HUES48 (cell line): ENCODE measurements around the gene KRT34.

Experiments
- H3K27ac ChIP-seq: one replicate; pipeline ENCODE4 v1.7.0; 2013; ENCODE audit warnings: low read depth, low read length, inconsistent platforms
- H3K27me3 ChIP-seq: 2 replicates; pipeline ENCODE4 v1.6.1; 2013; ENCODE audit warnings: mild to moderate bottlenecking, low read length; ENCODE audit not compliant: control insufficient read depth, insufficient read depth
- H3K36me3 ChIP-seq: 2 replicates; pipeline ENCODE4 v1.6.1; 2013; ENCODE audit warnings: low read length; ENCODE audit not compliant: control insufficient read depth, insufficient read depth
- H3K4me1 ChIP-seq: 2 replicates; pipeline ENCODE4 v1.6.1; 2013; ENCODE audit warnings: mild to moderate bottlenecking, low read length; ENCODE audit not compliant: control insufficient read depth, insufficient read depth
- H3K4me3 ChIP-seq: 2 replicates; pipeline ENCODE4 v1.5.1; 2013; ENCODE audit warnings: mild to moderate bottlenecking, low read depth, low read length
- H3K9ac ChIP-seq: 2 replicates; pipeline ENCODE4 v1.6.1; 2013; ENCODE audit warnings: mild to moderate bottlenecking, low read depth, low read length, moderate library complexity
- H3K9me3 ChIP-seq: 2 replicates; pipeline ENCODE4 v1.6.1; 2013; ENCODE audit warnings: low read length; ENCODE audit not compliant: control insufficient read depth, insufficient read depth

KRT34 gene

DNA sequence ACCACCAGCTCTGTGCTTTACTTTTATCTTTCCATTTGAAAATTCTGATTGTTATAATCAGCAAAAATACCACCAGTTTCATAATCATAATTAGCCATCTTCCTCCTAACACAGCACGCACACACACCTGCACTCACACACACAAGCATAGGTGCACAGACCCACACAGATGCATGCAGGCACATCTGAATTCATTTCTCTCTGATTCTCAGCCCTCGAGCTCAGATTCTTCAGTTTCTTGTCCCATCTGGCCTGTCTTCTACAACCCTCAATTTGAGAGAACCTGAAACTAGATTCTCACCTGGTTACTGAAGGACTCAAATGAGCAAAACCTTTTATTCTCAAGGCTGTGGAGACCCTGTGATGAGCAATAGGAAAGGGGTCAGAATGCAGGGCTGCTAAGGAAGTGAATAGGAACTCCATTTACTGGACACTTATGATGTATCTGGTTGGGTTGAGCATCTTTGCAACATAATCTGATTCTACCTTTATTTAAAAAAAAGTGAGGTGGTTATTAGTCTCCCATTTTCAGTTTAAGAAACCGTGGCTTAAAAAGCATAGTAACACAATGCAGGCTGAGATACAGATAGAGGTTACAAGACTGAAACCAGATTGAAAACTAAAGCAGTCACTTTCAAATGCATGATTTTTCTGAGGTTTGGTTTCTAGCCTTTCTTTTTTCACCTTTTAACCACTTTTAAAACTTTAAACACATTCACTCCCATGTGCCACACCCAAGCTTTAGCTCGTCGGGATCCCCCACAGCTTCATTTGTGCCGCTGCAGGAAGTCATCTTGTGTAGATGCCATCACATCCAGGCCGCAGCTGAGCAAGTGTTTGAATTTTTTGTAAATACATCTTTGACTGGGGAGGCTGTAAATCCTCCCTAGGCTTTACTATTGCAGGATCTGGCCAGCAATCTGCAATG, 40.9 kb downstream of the KRT34 start:
- H3K9ac ChIP-seq = no peak overlapping the region
- peaks cover 3% of the 10 kb centered on the region for H3K9me3 ChIP-seq
- H3K27me3 ChIP-seq = no peaks in the 10 kb centered on the region
- H3K4me3 ChIP-seq = no peak overlapping the region
- H3K4me1 ChIP-seq = no peaks in the 10 kb centered on the region
- H3K27ac ChIP-seq = no peak overlapping the region
- no peaks in the 10 kb centered on the region for H3K36me3 ChIP-seq

DNA sequence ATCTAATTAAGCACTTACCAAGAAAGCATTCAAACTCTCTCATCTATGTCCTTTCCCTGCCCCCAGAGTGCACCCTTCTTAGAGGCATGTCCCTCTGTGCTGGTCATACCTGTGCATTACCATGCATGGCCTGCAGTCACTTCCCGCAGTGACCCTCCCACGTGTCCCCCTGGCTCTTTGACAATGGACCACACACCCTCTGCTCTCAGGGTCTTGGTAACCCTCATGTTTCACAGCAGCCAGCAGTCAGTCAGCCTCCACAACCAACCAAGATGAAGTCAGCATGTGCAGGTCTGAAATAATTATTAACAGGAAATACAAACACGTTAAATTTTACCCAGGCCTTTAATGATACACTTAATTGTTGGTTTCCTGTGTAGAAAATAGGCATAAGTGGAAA, 41.6 kb downstream of the KRT34 start:
- no peaks in the 10 kb centered on the region for H3K4me1 ChIP-seq
- H3K27me3 ChIP-seq = no peaks in the 10 kb centered on the region
- peaks cover 3% of the 10 kb centered on the region for H3K9me3 ChIP-seq
- no peaks in the 10 kb centered on the region for H3K36me3 ChIP-seq
- no peak overlapping the region for H3K9ac ChIP-seq
- H3K4me3 ChIP-seq = no peak overlapping the region
- H3K27ac ChIP-seq = no peak overlapping the region

- Histone ChIP-seq H3K9ac (no peak overlapping the region), H3K4me3 (no peak overlapping the region), H3K36me3 (no peaks in the 10 kb centered on the region), H3K4me1 (no peaks in the 10 kb centered on the region), H3K27me3 (no peaks in the 10 kb centered on the region), H3K9me3 (peaks cover 3% of the 10 kb centered on the region), H3K27ac (no peak overlapping the region)
Measured at GRCh38 chr17:41339571-41340172, 42.4 kb downstream of the KRT34 start.

- Histone ChIP-seq H3K4me1 (no peaks in the 10 kb centered on the region), H3K27ac (no peak overlapping the region), H3K36me3 (no peaks in the 10 kb centered on the region), H3K4me3 (no peak overlapping the region), H3K9me3 (peaks cover 3% of the 10 kb centered on the region), H3K27me3 (no peaks in the 10 kb centered on the region), H3K9ac (no peak overlapping the region)
Measured at GRCh38 chr17:41338961-41339485, 43.1 kb downstream of the KRT34 start.

- no peaks in the 10 kb centered on the region for H3K36me3 ChIP-seq
Measured at GRCh38 chr17:41335747-41336146, 46.4 kb downstream of the KRT34 start.

DNA sequence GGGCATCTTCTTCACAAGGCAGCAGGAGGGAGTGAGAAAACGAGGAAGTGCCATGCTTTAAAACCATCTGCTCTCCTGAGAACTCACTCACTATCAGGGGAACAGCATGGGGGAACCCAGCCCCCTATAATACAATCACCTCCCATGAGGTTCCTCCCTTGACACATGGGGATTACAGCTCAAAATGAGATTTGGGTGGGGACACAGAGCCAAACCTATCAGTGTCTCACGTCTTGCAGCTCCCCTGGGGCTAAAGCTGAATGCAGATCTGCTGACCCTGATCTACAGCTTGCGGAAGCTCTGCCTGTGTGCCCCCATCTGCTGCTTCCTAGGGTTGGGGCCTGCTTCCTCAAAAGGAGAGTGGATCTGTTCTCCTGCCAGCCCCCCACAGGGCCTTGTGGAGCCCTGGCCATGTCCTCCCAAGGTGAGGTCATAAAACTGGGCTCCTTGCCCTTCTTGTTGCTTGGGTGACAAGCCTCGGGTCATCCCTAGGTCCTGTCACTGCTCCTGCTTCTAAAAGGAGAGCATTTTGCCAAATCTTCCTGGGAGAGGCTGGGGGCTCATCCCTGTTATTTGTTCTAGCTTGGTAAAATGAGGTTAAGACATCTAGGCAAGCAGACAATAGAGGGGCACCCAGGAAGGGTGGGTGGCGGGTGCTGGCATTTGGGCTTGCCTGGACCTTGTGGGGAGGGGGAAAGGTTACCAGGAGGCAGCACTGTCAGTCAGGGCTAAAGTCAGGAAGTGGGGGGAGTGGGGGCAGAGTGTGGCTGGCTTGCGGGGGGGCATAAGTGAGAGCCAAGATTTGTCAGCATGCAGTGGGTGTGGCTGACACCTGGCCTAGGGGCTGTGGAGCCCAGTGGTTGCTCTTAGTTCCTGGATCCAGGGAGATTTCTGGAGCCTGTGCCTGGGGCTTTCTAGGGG, 47.5 kb downstream of the KRT34 start:
- Histone ChIP-seq H3K9ac (no peak overlapping the region), H3K27ac (no peak overlapping the region), H3K4me1 (no peaks in the 10 kb centered on the region), H3K27me3 (no peaks in the 10 kb centered on the region), H3K9me3 (no peaks in the 10 kb centered on the region), H3K4me3 (no peak overlapping the region), H3K36me3 (no peaks in the 10 kb centered on the region)

More at GRCh38 chr17:41335747-41336146, 46.4 kb downstream of the KRT34 start:
- H3K9ac ChIP-seq = no peak overlapping the region
- no peaks in the 10 kb centered on the region for H3K27me3 ChIP-seq
- no peak overlapping the region for H3K27ac ChIP-seq
- H3K4me3 ChIP-seq = no peak overlapping the region
- no peaks in the 10 kb centered on the region for H3K9me3 ChIP-seq
- H3K4me1 ChIP-seq = no peaks in the 10 kb centered on the region

DNA sequence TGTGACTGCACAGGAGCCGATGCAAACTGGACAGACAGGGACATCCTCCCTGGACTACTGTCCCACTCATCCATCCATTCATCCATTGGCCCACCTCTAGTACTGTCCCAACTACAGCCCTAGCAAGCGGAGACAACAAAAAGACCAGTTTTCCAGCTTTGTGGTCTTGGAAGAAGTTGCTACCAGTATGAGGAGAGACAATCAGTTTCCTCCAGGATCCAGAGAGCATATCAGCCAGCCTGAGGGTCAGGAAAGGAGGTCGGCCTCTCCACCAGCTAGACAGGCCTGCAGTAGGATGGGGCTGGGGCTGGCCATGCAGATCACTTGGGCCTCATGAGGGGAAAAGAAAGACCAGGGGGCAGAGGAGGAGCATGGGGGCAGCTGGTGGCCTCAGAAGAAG, 48.3 kb downstream of the KRT34 start:
- no peak overlapping the region for H3K9ac ChIP-seq
- no peaks in the 10 kb centered on the region for H3K4me1 ChIP-seq
- H3K36me3 ChIP-seq = no peaks in the 10 kb centered on the region
- H3K27ac ChIP-seq = no peak overlapping the region
- no peaks in the 10 kb centered on the region for H3K9me3 ChIP-seq
- H3K4me3 ChIP-seq = no peak overlapping the region
- no peaks in the 10 kb centered on the region for H3K27me3 ChIP-seq

DNA sequence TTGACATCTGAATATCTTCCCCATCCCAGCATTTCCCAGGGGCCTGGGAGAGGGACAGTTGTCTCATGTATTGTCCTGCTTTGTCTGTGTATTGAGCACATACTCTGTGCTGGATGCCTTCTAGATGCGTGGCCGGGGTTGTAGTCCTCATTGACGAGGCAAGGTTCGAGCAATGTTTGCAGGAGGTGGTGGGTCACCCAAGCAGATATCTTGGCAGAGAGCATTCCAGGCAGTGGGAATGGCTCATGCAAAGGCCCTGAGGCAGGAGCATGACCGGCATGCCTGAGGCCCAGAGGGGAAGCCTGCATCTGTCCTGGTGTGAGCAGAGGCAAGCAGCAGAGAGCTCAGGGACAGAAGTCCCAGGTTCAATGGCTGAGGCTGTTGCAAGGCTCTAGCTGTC, 49.0 kb downstream of the KRT34 start:
- H3K9me3 ChIP-seq = no peaks in the 10 kb centered on the region
- H3K9ac ChIP-seq = no peak overlapping the region
- no peak overlapping the region for H3K27ac ChIP-seq
- no peaks in the 10 kb centered on the region for H3K4me1 ChIP-seq
- H3K4me3 ChIP-seq = no peak overlapping the region
- H3K27me3 ChIP-seq = no peaks in the 10 kb centered on the region
- no peaks in the 10 kb centered on the region for H3K36me3 ChIP-seq

GRCh38 chr17:41332239-41332638, 49.9 kb downstream of the KRT34 start:
- Histone ChIP-seq H3K27me3 (no peaks in the 10 kb centered on the region), H3K27ac (no peak overlapping the region), H3K36me3 (no peaks in the 10 kb centered on the region), H3K4me3 (no peak overlapping the region), H3K4me1 (no peaks in the 10 kb centered on the region), H3K9me3 (no peaks in the 10 kb centered on the region), H3K9ac (no peak overlapping the region)

DNA sequence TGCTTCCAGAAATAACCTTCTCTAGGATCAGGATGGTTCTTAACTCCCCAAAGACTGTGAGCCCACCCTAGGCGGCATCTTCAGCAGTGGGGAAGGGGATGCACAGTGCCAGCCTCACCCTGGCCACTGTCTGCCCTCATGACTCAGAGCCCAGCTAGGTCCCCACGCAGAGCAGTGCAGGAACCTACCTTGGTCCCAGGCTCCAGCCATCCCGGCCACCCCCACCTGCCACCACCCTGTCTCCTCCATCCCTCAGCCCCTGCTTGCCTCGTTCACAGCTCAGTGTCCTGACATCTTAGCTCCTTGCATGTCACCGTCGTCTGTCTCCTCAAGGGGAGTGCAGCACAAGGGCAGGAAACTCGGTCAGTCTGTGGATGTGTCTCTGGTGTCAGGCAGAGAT, 50.5 kb downstream of the KRT34 start:
- Histone ChIP-seq H3K4me3 (no peak overlapping the region), H3K4me1 (no peaks in the 10 kb centered on the region), H3K9ac (no peak overlapping the region), H3K27ac (no peak overlapping the region), H3K27me3 (no peaks in the 10 kb centered on the region), H3K36me3 (no peaks in the 10 kb centered on the region), H3K9me3 (no peaks in the 10 kb centered on the region)
